ENCODE measurements around the gene CACNA1H.

Gene CACNA1H

GRCh38 chr16:1142911-1143310 is 10.0 kb upstream of the CACNA1H start:
- TF ChIP-seq POLR2A (IDR thresholded peaks at IDR 0.05; ENCODE audit: low read depth, low read length) = no peak
- DNase-seq (ENCODE audit: insufficient read length, low spot score) = no peak
- FAIRE-seq = no peak

- DNase-seq (ENCODE audit: insufficient read length, low spot score) = no peak
- no peak for TF ChIP-seq POLR2A (IDR thresholded peaks at IDR 0.05; ENCODE audit: low read depth, low read length)
- no peak for FAIRE-seq
Measured at GRCh38 chr16:1143761-1144450, 9.0 kb upstream of the CACNA1H start.

- no peak for TF ChIP-seq POLR2A (IDR thresholded peaks at IDR 0.05; ENCODE audit: low read depth, low read length)
- no peak for FAIRE-seq
Measured at GRCh38 chr16:1144476-1145382, 8.2 kb upstream of the CACNA1H start.

GRCh38 chr16:1145383-1146100 is 7.4 kb upstream of the CACNA1H start:
- no peak for DNase-seq (ENCODE audit: insufficient read length, low spot score)
- TF ChIP-seq POLR2A (IDR thresholded peaks at IDR 0.05; ENCODE audit: low read depth, low read length) = no peak

More at GRCh38 chr16:1144476-1145382, 8.2 kb upstream of the CACNA1H start:
- no peak for DNase-seq (ENCODE audit: insufficient read length, low spot score)

GRCh38 chr16:1146409-1146808 is 6.5 kb upstream of the CACNA1H start:
- FAIRE-seq (no peak), DNase-seq (ENCODE audit: insufficient read length, low spot score) (no peak)
- TF ChIP-seq POLR2A (IDR thresholded peaks at IDR 0.05; ENCODE audit: low read depth, low read length) = no peak

More at GRCh38 chr16:1145383-1146100, 7.4 kb upstream of the CACNA1H start:
- no peak for FAIRE-seq

GRCh38 chr16:1147027-1147426 is 5.9 kb upstream of the CACNA1H start:
- no peak for DNase-seq (ENCODE audit: insufficient read length, low spot score)
- no peak for FAIRE-seq
- TF ChIP-seq POLR2A (IDR thresholded peaks at IDR 0.05; ENCODE audit: low read depth, low read length) = no peak

GRCh38 chr16:1149101-1149636 is 3.7 kb upstream of the CACNA1H start:
- FAIRE-seq (no peak), DNase-seq (ENCODE audit: insufficient read length, low spot score) (no peak)
- no peak for TF ChIP-seq POLR2A (IDR thresholded peaks at IDR 0.05; ENCODE audit: low read depth, low read length)

GRCh38 chr16:1150511-1150982 is 2.4 kb upstream of the CACNA1H start:
- no peak for FAIRE-seq
- TF ChIP-seq POLR2A (IDR thresholded peaks at IDR 0.05; ENCODE audit: low read depth, low read length) = no peak
- no peak for DNase-seq (ENCODE audit: insufficient read length, low spot score)

GRCh38 chr16:1151424-1152122 is 1.3 kb upstream of the CACNA1H start:
- DNase-seq (ENCODE audit: insufficient read length, low spot score) (no peak), FAIRE-seq (no peak)
- no peak for TF ChIP-seq POLR2A (IDR thresholded peaks at IDR 0.05; ENCODE audit: low read depth, low read length)

- no peak for DNase-seq (ENCODE audit: insufficient read length, low spot score)
- FAIRE-seq = no peak
- no peak for TF ChIP-seq POLR2A (IDR thresholded peaks at IDR 0.05; ENCODE audit: low read depth, low read length)
Measured at GRCh38 chr16:1152123-1152638, 725 bp upstream of the CACNA1H start.

- no peak for FAIRE-seq
- no peak for TF ChIP-seq POLR2A (IDR thresholded peaks at IDR 0.05; ENCODE audit: low read depth, low read length)
- no peak for DNase-seq (ENCODE audit: insufficient read length, low spot score)
Measured at GRCh38 chr16:1153480-1154160, 714 bp downstream of the CACNA1H start.

- FAIRE-seq (no peak), DNase-seq (ENCODE audit: insufficient read length, low spot score) (no peak)
- no peak for TF ChIP-seq POLR2A (IDR thresholded peaks at IDR 0.05; ENCODE audit: low read depth, low read length)
Measured at GRCh38 chr16:1154291-1154886, 1.5 kb downstream of the CACNA1H start.
